AG10803 (cell line): Measurements from ENCODE around the gene PFDN6.
A peak's percentile ranks its signal among the peaks of the same experiment; 100 is the strongest.

Experiments
- DNase-seq: peaks from one replicate; pipeline ENCODE4 v3.0.0; 2010; ENCODE audit warnings: low read depth
- H3K4me3 ChIP-seq: 2 replicates; pipeline ENCODE4 v1.5.1; 2011; ENCODE audit warnings: mild to moderate bottlenecking, low read length, control low read depth
- CTCF ChIP-seq: conservative IDR thresholded peaks from 2 replicates; pipeline ENCODE4 v1.5.1; 2011; ENCODE audit warnings: mild to moderate bottlenecking, low read length, control low read depth, inconsistent platforms

The PFDN6 gene

GRCh38 chr6:33321227-33321626 lies 31.8 kb downstream of the PFDN6 start:
- peak overlapping the region; percentile 80 for H3K4me3 ChIP-seq
- no peak for DNase-seq

GRCh38 chr6:33323623-33323948 lies 34.2 kb downstream of the PFDN6 start:
- no peak for DNase-seq
- TF ChIP-seq CTCF: no peak
- H3K4me3 ChIP-seq: peak overlapping the region; percentile 80

More at GRCh38 chr6:33321227-33321626, 31.8 kb downstream of the PFDN6 start:
- TF ChIP-seq CTCF: no peak

- H3K4me3 ChIP-seq: peak overlapping the region; percentile 80
- no peak for DNase-seq
- TF ChIP-seq CTCF: no peak
These were observed 34.7 kb downstream of the PFDN6 start for GRCh38 chr6:33324125-33324524.

GRCh38 chr6:33329058-33329457 lies 39.7 kb downstream of the PFDN6 start:
- no peak for DNase-seq
- H3K4me3 ChIP-seq: no peak overlapping the region
- TF ChIP-seq CTCF: no peak

- TF ChIP-seq CTCF: no peak
- no peak for DNase-seq
- H3K4me3 ChIP-seq: no peak overlapping the region
These were observed 41.3 kb downstream of the PFDN6 start for GRCh38 chr6:33330736-33331135.

- DNase-seq: no peak
- H3K4me3 ChIP-seq: no peak overlapping the region
- TF ChIP-seq CTCF: no peak
These were observed 44.3 kb downstream of the PFDN6 start for GRCh38 chr6:33333666-33334065.

- no peak for DNase-seq
- no peak overlapping the region for H3K4me3 ChIP-seq
- no peak for TF ChIP-seq CTCF
These were observed 46.5 kb downstream of the PFDN6 start for GRCh38 chr6:33335916-33336315.
